H1 (cell line): ENCODE measurements around the gene NLK. TPM values are rescaled to one million over a fixed set of nuclear protein-coding genes. Genes with fewer than 3 reads are reported as not detected.

Experiments used
- CTCF ChIA-PET: fragments of 300-600 bp; sonication (Branson Sonifier 250); formaldehyde crosslinking; loops from one replicate; lab custom pipeline; 2021; ENCODE audit not compliant: partially characterized antibody; lab: Charles Lee
- POLR2A ChIA-PET: fragments of 300-600 bp; sonication (Branson Sonifier 250); formaldehyde crosslinking; loops from one replicate; lab custom pipeline; 2021; ENCODE audit warnings: inconsistent platforms; ENCODE audit not compliant: partially characterized antibody; lab: Charles Lee
- DNase-seq, 2 experiments: peaks; one replicate each; pipeline versions ENCODE4 v3.0.0 to v3.0.0-alpha.2; 2010 to 2022; ENCODE audit warnings: low spot score in 2 of 2, low read depth in 1 of 2, mixed read lengths in 1 of 2
- FAIRE-seq: peaks from 2 replicates; lab custom pipeline; 2011; peaks lifted over from hg19 to GRCh38; lab: Jason Lieb, UNC
- H2AFZ ChIP-seq: 2 replicates; pipeline ENCODE4 v1.8.1; 2012; ENCODE audit warnings: low read length, inconsistent platforms
- H2AK5ac ChIP-seq: 2 replicates; pipeline ENCODE4 v1.6.1; 2013; ENCODE audit warnings: low read depth, low read length
- H2BK120ac ChIP-seq: replicated peaks from 2 replicates; pipeline ENCODE3; 2013; ENCODE audit warnings: low read depth, low read length, inconsistent platforms
- H2BK12ac ChIP-seq: 2 replicates; pipeline ENCODE4 v1.6.1; 2013; ENCODE audit warnings: low read depth, low read length
- H2BK15ac ChIP-seq: 2 replicates; pipeline ENCODE4 v1.6.1; 2013; ENCODE audit warnings: low read length
- H2BK20ac ChIP-seq: 2 replicates; pipeline ENCODE4 v1.6.1; 2013; ENCODE audit warnings: low read length
- H2BK5ac ChIP-seq: 2 replicates; pipeline ENCODE4 v1.6.1; 2013; ENCODE audit warnings: low read depth, low read length
- H3K14ac ChIP-seq: 2 replicates; pipeline ENCODE4 v1.6.1; 2013; ENCODE audit warnings: inconsistent platforms; ENCODE audit not compliant: insufficient read length
- H3K18ac ChIP-seq: 2 replicates; pipeline ENCODE4 v1.6.1; 2013; ENCODE audit warnings: low read length; ENCODE audit errors: extremely low read depth
- H3K23ac ChIP-seq: 2 replicates; pipeline ENCODE4 v1.6.1; 2013; ENCODE audit warnings: inconsistent platforms; ENCODE audit not compliant: insufficient read length
- H3K23me2 ChIP-seq: 2 replicates; pipeline ENCODE4 v1.6.1; 2013; ENCODE audit warnings: low read depth, low read length
- H3K27ac ChIP-seq: 2 replicates; pipeline ENCODE4 v1.6.1; 2011; ENCODE audit warnings: low read depth, low read length, inconsistent platforms
- H3K27me3 ChIP-seq, 4 experiments: replicated peaks in 1 of 4; 1 replicate in 1 of 4; 2 replicates in 3 of 4; pipeline versions ENCODE4 v1.6.1 to v1.8.1; 2011 to 2013; ENCODE audit warnings: low read length in 3 of 4, mild to moderate bottlenecking in 3 of 4, inconsistent platforms in 2 of 4, mixed read lengths in 2 of 4, moderate library complexity in 1 of 4; ENCODE audit not compliant: control insufficient read depth in 3 of 4, insufficient read depth in 3 of 4; ENCODE audit errors: extremely low read depth in 1 of 4
- H3K36me3 ChIP-seq, 4 experiments: 2 replicates each; pipeline versions ENCODE4 v1.6.1 to v1.8.1; 2011 to 2013; ENCODE audit warnings: mild to moderate bottlenecking in 4 of 4, low read length in 3 of 4, moderate library complexity in 2 of 4, control low read depth in 1 of 4, inconsistent platforms in 1 of 4; ENCODE audit not compliant: insufficient read depth in 4 of 4, control insufficient read depth in 2 of 4
- H3K4ac ChIP-seq: replicated peaks from 2 replicates; pipeline ENCODE3; 2013; ENCODE audit warnings: low read length, low read depth, mixed read lengths, inconsistent platforms; ENCODE audit not compliant: insufficient read length
- H3K4me1 ChIP-seq, 4 experiments: replicated peaks in 1 of 4; 1 replicate in 1 of 4; 2 replicates in 3 of 4; pipeline versions ENCODE4 v1.6.1 to v1.8.1; 2011 to 2013; ENCODE audit warnings: low read length in 3 of 4, inconsistent platforms in 2 of 4, mixed read lengths in 1 of 4; ENCODE audit not compliant: insufficient read depth in 4 of 4, control insufficient read depth in 3 of 4
- H3K4me2 ChIP-seq, 2 experiments: 2 replicates each; pipeline versions ENCODE4 v1.6.1 to v1.8.1; 2011 to 2013; ENCODE audit warnings: low read depth in 2 of 2, low read length in 2 of 2, control low read depth in 1 of 2, inconsistent platforms in 1 of 2, mild to moderate bottlenecking in 1 of 2; ENCODE audit not compliant: insufficient read depth in 1 of 2
- H3K4me3 ChIP-seq, 4 experiments: fragments of 200-600, 300-600 bp in 1 of 4; sonication (generic), shearing (Covaris generic), sonication (Bioruptor Twin) in 1 of 4; 2 replicates each; pipeline versions ENCODE4 v1.5.1 to v1.8.1; 2011 to 2016; ENCODE audit warnings: low read length in 4 of 4, low read depth in 3 of 4, control low read depth in 2 of 4, inconsistent platforms in 2 of 4, mild to moderate bottlenecking in 2 of 4, mixed read lengths in 1 of 4, moderate library complexity in 1 of 4; ENCODE audit not compliant: insufficient read depth in 2 of 4; ENCODE audit errors: extremely low read depth in 1 of 4
- H3K56ac ChIP-seq: replicated peaks from 2 replicates; pipeline ENCODE3; 2013; ENCODE audit warnings: low read depth, mild to moderate bottlenecking, mixed read lengths, low read length, inconsistent platforms; ENCODE audit not compliant: insufficient read length
- H3K79me1 ChIP-seq: 2 replicates; pipeline ENCODE4 v1.6.1; 2013; ENCODE audit warnings: low read depth, low read length, control low read depth
- H3K79me2 ChIP-seq, 2 experiments: 2 replicates each; pipeline versions ENCODE4 v1.6.1 to v1.8.1; 2012 to 2013; ENCODE audit warnings: low read length in 2 of 2, mild to moderate bottlenecking in 2 of 2, inconsistent platforms in 1 of 2; ENCODE audit not compliant: insufficient read depth in 2 of 2, control insufficient read depth in 1 of 2
- H3K9ac ChIP-seq, 4 experiments: replicated peaks in 1 of 4; 1 replicate in 1 of 4; 2 replicates in 3 of 4; pipeline versions ENCODE4 v1.6.1 to v1.8.1; 2011 to 2013; ENCODE audit warnings: low read depth in 3 of 4, low read length in 3 of 4, control low read depth in 2 of 4, mild to moderate bottlenecking in 2 of 4, moderate library complexity in 2 of 4, inconsistent platforms in 1 of 4; ENCODE audit errors: extremely low read depth in 1 of 4
- H3K9me3 ChIP-seq, 2 experiments: 2 replicates each; pipeline versions ENCODE4 v1.6.1 to v1.8.1; 2012 to 2013; ENCODE audit warnings: mild to moderate bottlenecking in 2 of 2, moderate library complexity in 2 of 2, control low read depth in 1 of 2, inconsistent platforms in 1 of 2, low read depth in 1 of 2, low read length in 1 of 2, mixed read lengths in 1 of 2; ENCODE audit not compliant: insufficient read depth in 2 of 2
- H4K20me1 ChIP-seq, 2 experiments: replicated peaks in 1 of 2; 2 replicates each; pipeline versions ENCODE3 to v1.8.1; 2011 to 2013; ENCODE audit warnings: inconsistent platforms in 2 of 2, low read length in 2 of 2, mild to moderate bottlenecking in 1 of 2; ENCODE audit not compliant: insufficient read depth in 2 of 2, control insufficient read depth in 1 of 2
- H4K5ac ChIP-seq: 2 replicates; pipeline ENCODE4 v1.6.1; 2013; ENCODE audit warnings: low read length, low read depth, mixed read lengths, inconsistent platforms; ENCODE audit not compliant: insufficient read length
- H4K8ac ChIP-seq: 2 replicates; pipeline ENCODE4 v1.8.0; 2013; ENCODE audit warnings: mild to moderate bottlenecking, moderate library complexity, low read length, inconsistent platforms; ENCODE audit not compliant: insufficient read depth; ENCODE audit errors: extremely low read depth
- H4K91ac ChIP-seq: replicated peaks from 2 replicates; pipeline ENCODE3; 2013; ENCODE audit warnings: low read length, mixed read lengths, inconsistent platforms; ENCODE audit not compliant: insufficient read length
- ASH2L ChIP-seq: fragments of 200-600, 300-600 bp; sonication (generic); IDR thresholded peaks from one replicate; pipeline ENCODE4 v1.7.1; 2017; ENCODE audit warnings: low read length
- BCL11A ChIP-seq, 2 experiments: IDR thresholded peaks; one replicate each; pipeline ENCODE4 v1.6.1; 2011; ENCODE audit warnings: low read depth in 2 of 2, low read length in 2 of 2, mild to moderate bottlenecking in 2 of 2
- CREB1 ChIP-seq: IDR thresholded peaks from 2 replicates; pipeline ENCODE4 v1.6.1; 2012; ENCODE audit warnings: inconsistent platforms
- FOSL1 ChIP-seq: IDR thresholded peaks from 2 replicates; pipeline ENCODE4 v1.6.1; 2011; ENCODE audit warnings: mild to moderate bottlenecking, low read depth, low read length, moderate library complexity; ENCODE audit not compliant: insufficient read depth
- HDAC2 ChIP-seq, 2 experiments: fragments of 300-600 bp in 1 of 2; sonication (generic) in 1 of 2; IDR thresholded peaks; 2 replicates each; pipeline ENCODE4 v1.6.1; 2011 to 2012; ENCODE audit warnings: low read depth in 2 of 2, low read length in 2 of 2, mild to moderate bottlenecking in 2 of 2, moderate library complexity in 2 of 2, borderline replicate concordance in 1 of 2, inconsistent platforms in 1 of 2
- HDAC6 ChIP-seq: IDR thresholded peaks from one replicate; pipeline ENCODE4 v1.7.1; 2012; ENCODE audit warnings: low read depth, mild to moderate bottlenecking, inconsistent platforms, low read length, moderate library complexity
- KDM1A ChIP-seq: fragments of 200-600, 300-600 bp; sonication (generic); IDR thresholded peaks from 2 replicates; pipeline ENCODE4 v1.7.1; 2016; ENCODE audit warnings: mild to moderate bottlenecking, low read length, borderline replicate concordance
- MAX ChIP-seq: IDR thresholded peaks from 2 replicates; pipeline ENCODE4 v1.6.1; 2012; ENCODE audit warnings: inconsistent platforms
- RAD21 ChIP-seq, 2 experiments: IDR thresholded peaks in 1 of 2; conservative IDR thresholded peaks in 1 of 2; 2 replicates each; pipeline ENCODE4 v1.6.1; 2011; ENCODE audit warnings: low read depth in 2 of 2, low read length in 2 of 2, improper control_type of control experiment in 1 of 2, inconsistent platforms in 1 of 2, mild to moderate bottlenecking in 1 of 2, moderate library complexity in 1 of 2
- RFX5 ChIP-seq: IDR thresholded peaks from 2 replicates; pipeline ENCODE4 v1.6.1; 2011; ENCODE audit warnings: low read depth, low read length, improper control_type of control experiment, borderline replicate concordance
- RNF2 ChIP-seq: fragments of 200-900, 300-1000 bp; sonication (generic); IDR thresholded peaks from 2 replicates; pipeline ENCODE4 v1.7.1; 2016; ENCODE audit warnings: borderline replicate concordance, low read depth, mild to moderate bottlenecking, antibody characterized with exemption, low read length; ENCODE audit not compliant: poor library complexity, severe bottlenecking; ENCODE audit errors: missing control alignments
- SUZ12 ChIP-seq: fragments of 200-600 bp; sonication (generic); IDR thresholded peaks from 2 replicates; pipeline ENCODE4 v1.6.1; 2012; ENCODE audit warnings: mild to moderate bottlenecking, inconsistent platforms, low read length, moderate library complexity, mixed read lengths
- TCF12 ChIP-seq: IDR thresholded peaks from 2 replicates; pipeline ENCODE4 v1.6.1; 2011; ENCODE audit warnings: low read depth, mild to moderate bottlenecking, low read length
- WGBS, 2 experiments: shearing (Covaris generic) in 1 of 2; methylation state at CpG; one replicate each; pipeline versions ENCODE4 v1.1.6 to v1.1.7; 2013 to 2015; ENCODE audit warnings: low lambda C conversion rate in 2 of 2, mixed read lengths in 2 of 2, inconsistent platforms in 1 of 2, low coverage in 1 of 2, missing lambda C conversion rate in 1 of 2; ENCODE audit not compliant: insufficient replicate concordance in 2 of 2, insufficient coverage in 1 of 2, insufficient read length in 1 of 2; ENCODE audit errors: extremely low coverage in 1 of 2, missing lambda C conversion rate in 1 of 2; 5-methylcytosine and 5-hydroxymethylcytosine counted together
- polyA plus RNA-seq, 7 experiments: library from polyadenylated mRNA; depleted of rRNA in 3 of 7; stranded (reverse) in 5 of 7; unstranded in 2 of 7; fragments of >200 nt in 5 of 7; fragments of 200-250 nt in 2 of 7; gene quantifications; 1 replicate in 5 of 7; 2 replicates in 1 of 7; 4 replicates in 1 of 7; pipeline versions ENCODE4 v1.2.1 to v1.2.3, GENCODE V29; 2011 to 2013; ENCODE audit warnings: missing spikeins in 2 of 7, mixed read lengths in 2 of 7
- total RNA-seq: library from RNA; stranded (reverse); fragmentation: NEBNext Ultra II Directional; extraction: Animal tissue kit (Norgen Biotek cat#: 25700); gene quantifications from 2 replicates; pipeline ENCODE4 v1.2.1, GENCODE V29; 2021

The NLK gene
- total and polyA plus RNA-seq, 2 of the 8 experiments (the other 6 are each of a cell fraction or from before 2014, with no cell fraction given), result 30.8 to 49.9 TPM

- Histone ChIP-seq H3K4ac (no peak overlapping the region), H3K79me2 (peaks cover 0 to 80% of the 10 kb centered on the region in 2 experiments; a peak in 3 of 4 replicates), H3K56ac (no peak overlapping the region), H2BK5ac (no peak overlapping the region), H2BK12ac (no peak overlapping the region), H3K4me3 (no peak overlapping the region), H3K9ac (no peak overlapping the region), H3K9me3 (no peaks in the 10 kb centered on the region), H3K27me3 (no peaks in the 10 kb centered on the region), H3K23ac (no peak overlapping the region), H2AK5ac (no peak overlapping the region), H2BK15ac (no peak overlapping the region), H2BK20ac (no peak overlapping the region), H3K36me3 (no peaks in the 10 kb centered on the region), H3K27ac (no peak overlapping the region), H4K8ac (no peak overlapping the region), H3K4me1 (peaks cover 2 to 23% (median 13%) of the 10 kb centered on the region in 4 experiments; a peak in 5 of 7 replicates), H4K5ac (no peak overlapping the region), H2AFZ (no peak overlapping the region), H3K18ac (no peak overlapping the region), H2BK120ac (no peak overlapping the region), H3K79me1 (peaks cover 6% of the 10 kb centered on the region; the same call in 1 of the 2 replicates), H3K23me2 (no peaks in the 10 kb centered on the region; the same call in 1 of the 2 replicates), H3K14ac (no peak overlapping the region), H4K20me1 (peaks cover 4 to 9% of the 10 kb centered on the region in 2 experiments), H4K91ac (no peak overlapping the region), H3K4me2 (no peak overlapping the region)
- POLR2A ChIA-PET, result interaction anchor here (0.8 kb wide), 1 partner anchor 10 kb away, joined by 3 read pairs; no protein-coding TSS in a partner anchor
- CTCF ChIA-PET, result interaction anchor here (0.6 to 1.1 kb wide), 2 partner anchors 116 to 181 kb away, joined by 3 read pairs; no protein-coding TSS in a partner anchor
- peak; percentile 63 for FAIRE-seq
- no peak for DNase-seq
- WGBS, 2 experiments, result 80% methylated on average over 1 of the region's 1 CpG; no CpG with 5 or more reads in 1 of the 2 experiments
- TF ChIP-seq TCF12 (no peak), FOSL1 (no peak), HDAC2 (IDR thresholded peaks at IDR 0.05; ENCODE audit: borderline replicate concordance in 1 of 2, low read depth in 2 of 2, low read length in 2 of 2) (no peak), SUZ12 (no peak), KDM1A (no peak), BCL11A (IDR thresholded peaks at IDR 0.05; ENCODE audit: low read depth in 2 of 2, low read length in 2 of 2) (no peak), CREB1 (no peak), RFX5 (no peak), ASH2L (no peak), RAD21 (IDR thresholded peaks at IDR 0.05 in 1 of 2, conservative IDR thresholded peaks at IDR 0.05 in 1 of 2; ENCODE audit: low read depth in 2 of 2, low read length in 2 of 2) (no peak), MAX (no peak), HDAC6 (no peak), RNF2 (no peak)
Measured at GRCh38 chr17:28115046-28115445, 72.6 kb downstream of the NLK start.
